HepG2 (cell line): ENCODE data around the gene SPAG9. TPM values are rescaled to one million over a fixed set of nuclear protein-coding genes. Genes with fewer than 3 reads are reported as not detected.

Experiments used
- ATF7-NPFF ChIP-seq: sonication (generic); formaldehyde crosslinking; IDR thresholded peaks from 2 replicates; pipeline ENCODE4 v1.8.1; 2023; ENCODE audit warnings: mild to moderate bottlenecking, low read depth, missing genetic modification reagents, moderate library complexity
- DZIP1 ChIP-seq: sonication (generic); formaldehyde crosslinking; IDR thresholded peaks from 2 replicates; pipeline ENCODE4 v1.5.0; 2020; ENCODE audit warnings: mild to moderate bottlenecking, missing genetic modification reagents
- FOXP1 ChIP-seq, 2 experiments: fragments of 450-650 bp in 1 of 2; IDR thresholded peaks; 2 replicates each; pipeline ENCODE4 v1.6.1; 2017 to 2018; ENCODE audit warnings: antibody characterized with exemption in 1 of 2
- HMGXB4 ChIP-seq, 2 experiments: sonication (generic) in 1 of 2; formaldehyde crosslinking in 1 of 2; IDR thresholded peaks; 2 replicates each; pipeline versions ENCODE4 v1.4.0 to v1.6.1; 2018 to 2020; ENCODE audit warnings: missing genetic modification reagents in 2 of 2, borderline replicate concordance in 1 of 2, low read depth in 1 of 2, mild to moderate bottlenecking in 1 of 2, missing biosample characterization in 1 of 2
- KDM5A ChIP-seq: fragments of 200-600 bp; sonication (generic); IDR thresholded peaks from 2 replicates; pipeline ENCODE4 v1.7.0; 2018; ENCODE audit warnings: antibody characterized with exemption, mild to moderate bottlenecking, low read length, borderline replicate concordance
- MAFK ChIP-seq, 2 experiments: IDR thresholded peaks in 1 of 2; conservative IDR thresholded peaks in 1 of 2; 2 replicates each; pipeline ENCODE4 v1.6.1; 2011; ENCODE audit warnings: improper control_type of control experiment in 2 of 2, low read length in 2 of 2
- NFKB2 ChIP-seq: sonication (generic); formaldehyde crosslinking; IDR thresholded peaks from 2 replicates; pipeline ENCODE4 v1.4.0; 2020; ENCODE audit warnings: missing genetic modification reagents, borderline replicate concordance
- SOX5 ChIP-seq: IDR thresholded peaks from 2 replicates; pipeline ENCODE4 v1.6.1; 2016; ENCODE audit warnings: borderline replicate concordance
- STAG1 ChIP-seq: sonication (generic); formaldehyde crosslinking; IDR thresholded peaks from 2 replicates; pipeline ENCODE4 v1.4.0; 2020; ENCODE audit warnings: missing genetic modification reagents
- TCF7 ChIP-seq: sonication (generic); IDR thresholded peaks from 2 replicates; pipeline ENCODE4 v1.6.1; 2016; ENCODE audit warnings: antibody characterized with exemption, low read depth
- TERF1 ChIP-seq: sonication (generic); formaldehyde crosslinking; IDR thresholded peaks from 2 replicates; pipeline ENCODE4 v1.8.0; 2022; ENCODE audit warnings: mild to moderate bottlenecking, missing genetic modification reagents, moderate library complexity
- ZFY ChIP-seq: sonication (generic); formaldehyde crosslinking; IDR thresholded peaks from 2 replicates; pipeline ENCODE4 v1.4.0; 2020; ENCODE audit warnings: missing genetic modification reagents
- ZNF12 ChIP-seq: sonication (generic); formaldehyde crosslinking; IDR thresholded peaks from 2 replicates; pipeline ENCODE4 v1.5.0; 2020; ENCODE audit warnings: missing genetic modification reagents
- ZNF160 ChIP-seq: sonication (generic); formaldehyde crosslinking; IDR thresholded peaks from 2 replicates; pipeline ENCODE4 v1.8.0; 2022; ENCODE audit warnings: mild to moderate bottlenecking, inconsistent platforms, missing genetic modification reagents
- ZNF598 ChIP-seq: sonication (generic); formaldehyde crosslinking; IDR thresholded peaks from 2 replicates; pipeline ENCODE4 v1.5.1; 2020; ENCODE audit warnings: mild to moderate bottlenecking, missing genetic modification reagents, borderline replicate concordance
- ZNF790 ChIP-seq: sonication (generic); formaldehyde crosslinking; IDR thresholded peaks from 2 replicates; pipeline ENCODE4 v1.8.0; 2022; ENCODE audit warnings: missing genetic modification reagents, mild to moderate bottlenecking, borderline replicate concordance
- ZSCAN25 ChIP-seq: sonication (generic); formaldehyde crosslinking; IDR thresholded peaks from 2 replicates; pipeline ENCODE4 v1.8.0; 2022; ENCODE audit warnings: mild to moderate bottlenecking, missing genetic modification reagents
- polyA plus RNA-seq, 8 experiments: library from polyadenylated mRNA; depleted of rRNA in 3 of 8; stranded (reverse) in 7 of 8; unstranded in 1 of 8; fragments of >200 nt; fragmentation: Illumina TruSeq in 4 of 8; extraction: Trizol in 4 of 8; gene quantifications; 2 replicates each; pipeline versions ENCODE4 v1.2.1 to v1.2.3, GENCODE V29; 2011 to 2016; ENCODE audit warnings: low read depth in 4 of 8, missing spikeins in 1 of 8, mixed read lengths in 1 of 8; ENCODE audit not compliant: insufficient read depth in 1 of 8
- total RNA-seq, 5 experiments: library from RNA; depleted of rRNA; stranded (reverse); fragments of >200 nt; fragmentation: Illumina TruSeq; extraction: Trizol; gene quantifications; 2 replicates each; pipeline ENCODE4 v1.2.3, GENCODE V29; 2016; ENCODE audit warnings: low read depth in 1 of 5
- TF ChIP-seq, protein P1 (sequence below): sonication (generic); formaldehyde crosslinking; IDR thresholded peaks from 2 replicates; pipeline ENCODE4 v1.4.0; 2020; ENCODE audit warnings: missing genetic modification reagents, borderline replicate concordance
- TF ChIP-seq, protein P2 (sequence below): sonication (generic); formaldehyde crosslinking; IDR thresholded peaks from 2 replicates; pipeline ENCODE4 v1.8.1; 2023; ENCODE audit warnings: mild to moderate bottlenecking, moderate library complexity, missing genetic modification reagents

Gene SPAG9
- total and polyA plus RNA-seq, 2 of the 13 experiments (the other 11 are each of a cell fraction or from before 2014, with no cell fraction given): 43.2 to 78.6 TPM

DNA sequence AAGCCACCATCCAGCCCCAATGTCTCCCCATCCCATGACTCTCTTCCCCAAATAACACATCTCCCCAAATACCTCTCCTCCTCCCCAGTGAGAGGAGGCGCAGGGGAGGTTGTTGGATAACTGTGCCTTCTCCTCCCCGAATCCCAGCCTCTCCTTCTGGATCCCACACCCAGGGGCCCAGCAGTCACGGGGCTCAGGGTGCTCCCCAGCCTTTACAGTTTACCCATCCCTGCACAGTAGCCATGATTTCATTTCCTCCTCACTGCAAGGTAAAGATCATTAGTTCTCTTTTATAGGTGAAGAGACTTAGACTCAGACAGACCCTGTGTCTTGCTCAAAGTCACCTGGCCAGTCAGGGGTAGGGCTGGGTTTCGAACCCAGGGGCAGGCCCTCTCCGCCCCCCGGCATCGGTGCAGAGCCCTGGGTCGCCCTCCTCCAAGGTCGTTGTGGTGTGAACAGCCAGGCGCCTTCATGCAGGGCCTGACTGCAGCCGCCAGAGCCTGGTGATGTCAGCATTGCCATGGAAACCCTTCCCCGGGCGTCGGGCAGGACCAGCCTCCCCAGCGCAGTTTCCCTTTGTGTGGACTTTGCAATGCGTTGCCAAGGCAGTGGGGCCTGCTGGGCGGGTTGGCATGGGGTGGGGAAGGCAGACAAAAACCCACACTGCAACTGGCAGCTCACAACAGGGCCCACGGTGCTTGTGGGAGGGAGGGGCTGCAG lies 201.2 kb downstream of the SPAG9 start (continued):
- TF ChIP-seq, protein P1, sequence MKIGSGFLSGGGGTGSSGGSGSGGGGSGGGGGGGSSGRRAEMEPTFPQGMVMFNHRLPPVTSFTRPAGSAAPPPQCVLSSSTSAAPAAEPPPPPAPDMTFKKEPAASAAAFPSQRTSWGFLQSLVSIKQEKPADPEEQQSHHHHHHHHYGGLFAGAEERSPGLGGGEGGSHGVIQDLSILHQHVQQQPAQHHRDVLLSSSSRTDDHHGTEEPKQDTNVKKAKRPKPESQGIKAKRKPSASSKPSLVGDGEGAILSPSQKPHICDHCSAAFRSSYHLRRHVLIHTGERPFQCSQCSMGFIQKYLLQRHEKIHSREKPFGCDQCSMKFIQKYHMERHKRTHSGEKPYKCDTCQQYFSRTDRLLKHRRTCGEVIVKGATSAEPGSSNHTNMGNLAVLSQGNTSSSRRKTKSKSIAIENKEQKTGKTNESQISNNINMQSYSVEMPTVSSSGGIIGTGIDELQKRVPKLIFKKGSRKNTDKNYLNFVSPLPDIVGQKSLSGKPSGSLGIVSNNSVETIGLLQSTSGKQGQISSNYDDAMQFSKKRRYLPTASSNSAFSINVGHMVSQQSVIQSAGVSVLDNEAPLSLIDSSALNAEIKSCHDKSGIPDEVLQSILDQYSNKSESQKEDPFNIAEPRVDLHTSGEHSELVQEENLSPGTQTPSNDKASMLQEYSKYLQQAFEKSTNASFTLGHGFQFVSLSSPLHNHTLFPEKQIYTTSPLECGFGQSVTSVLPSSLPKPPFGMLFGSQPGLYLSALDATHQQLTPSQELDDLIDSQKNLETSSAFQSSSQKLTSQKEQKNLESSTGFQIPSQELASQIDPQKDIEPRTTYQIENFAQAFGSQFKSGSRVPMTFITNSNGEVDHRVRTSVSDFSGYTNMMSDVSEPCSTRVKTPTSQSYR (CRISPR knock-in tag): no peak
- TF ChIP-seq, protein P2, sequence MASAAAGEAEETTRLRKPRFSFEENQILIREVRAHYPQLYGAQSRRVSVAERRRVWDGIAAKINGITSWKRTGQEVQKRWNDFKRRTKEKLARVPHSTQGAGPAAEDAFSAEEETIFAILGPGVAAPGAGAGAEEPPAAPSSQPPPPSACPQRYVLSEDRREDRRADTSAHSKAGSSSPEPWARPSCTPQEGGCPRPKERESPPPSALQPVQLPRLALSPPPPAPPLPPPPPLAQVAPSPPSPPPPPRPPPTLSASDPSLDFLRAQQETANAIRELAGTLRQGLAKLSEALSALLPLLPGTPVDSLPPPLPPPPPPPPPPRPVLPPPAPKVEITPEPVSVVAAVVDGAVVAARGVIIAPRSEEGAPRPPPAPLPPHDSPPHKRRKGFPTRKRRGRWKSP: no peak
- no peak for TF ChIP-seq FOXP1 (IDR thresholded peaks at IDR 0.05)
- TF ChIP-seq FOXP1 (CRISPR knock-in tag; IDR thresholded peaks at IDR 0.05): no peak
- TF ChIP-seq TCF7: no peak
- TF ChIP-seq ZNF160: no peak; the same call in 1 of the 2 replicates
- TF ChIP-seq DZIP1 (CRISPR knock-in tag): 0 out of 2 replicates have a peak, but pooled peaks have one; percentile 51
- peak; percentile 67 for TF ChIP-seq ZFY (CRISPR knock-in tag)
- peak; percentile 80 for TF ChIP-seq ZSCAN25 (CRISPR knock-in tag)
- TF ChIP-seq ZNF598 (CRISPR knock-in tag): peak; percentile 58; the same call in 1 of the 2 replicates
- TF ChIP-seq KDM5A: no peak
- no peak for TF ChIP-seq ATF7-NPFF (CRISPR knock-in tag)
- no peak for TF ChIP-seq TERF1
- no peak for TF ChIP-seq MAFK (conservative IDR thresholded peaks at IDR 0.05 in 1 of 2, IDR thresholded peaks at IDR 0.05 in 1 of 2; ENCODE audit: low read length in 2 of 2)
- TF ChIP-seq SOX5 (CRISPR knock-in tag): 0 out of 2 replicates have a peak, but pooled peaks have one; percentile 32
- no peak for TF ChIP-seq ZNF790
- peak in 1 of 2 experiments; percentile 68; a peak in 2 of 4 replicates for TF ChIP-seq HMGXB4 (CRISPR knock-in tag; IDR thresholded peaks at IDR 0.05; ENCODE audit: borderline replicate concordance in 1 of 2, low read depth in 1 of 2)
- TF ChIP-seq STAG1 (CRISPR knock-in tag): no peak
- TF ChIP-seq NFKB2 (CRISPR knock-in tag): no peak
- no peak for TF ChIP-seq ZNF12
